Nephron progenitor cell (in vitro differentiated cells): ENCODE measurements around the gene SLC7A6.
A peak's percentile ranks its signal among the peaks of the same experiment; 100 is the strongest.

Experiments used
- DNase-seq: peaks from one replicate; pipeline ENCODE4 v3.0.0; 2021
- H3K27ac Mint-ChIP-seq: 2 replicates; pipeline ENCODE4 v1.8.0; 2021; ENCODE audit warnings: mild to moderate bottlenecking, moderate library complexity, mixed read lengths
- H3K27me3 Mint-ChIP-seq: 2 replicates; pipeline ENCODE4 v1.8.0; 2021; ENCODE audit warnings: mild to moderate bottlenecking, low read depth, mixed read lengths; ENCODE audit not compliant: poor library complexity
- H3K36me3 Mint-ChIP-seq: 2 replicates; pipeline ENCODE4 v1.8.0; 2021; ENCODE audit warnings: low read depth, mixed read lengths
- H3K4me1 Mint-ChIP-seq: 2 replicates; pipeline ENCODE4 v1.8.0; 2021; ENCODE audit warnings: mixed read lengths
- H3K4me3 Mint-ChIP-seq: 2 replicates; pipeline ENCODE4 v1.8.0; 2021; ENCODE audit warnings: mild to moderate bottlenecking, moderate library complexity, mixed read lengths
- H3K9me3 Mint-ChIP-seq: 2 replicates; pipeline ENCODE4 v1.8.0; 2021; ENCODE audit warnings: mild to moderate bottlenecking, moderate library complexity, mixed read lengths
- TF ChIP-seq, protein P1 (sequence below): fragments of 200-600 bp; sonication (generic); IDR thresholded peaks from 2 replicates; pipeline ENCODE4 v1.5.0; 2021; ENCODE audit warnings: antibody characterized with exemption

SLC7A6 gene

DNA sequence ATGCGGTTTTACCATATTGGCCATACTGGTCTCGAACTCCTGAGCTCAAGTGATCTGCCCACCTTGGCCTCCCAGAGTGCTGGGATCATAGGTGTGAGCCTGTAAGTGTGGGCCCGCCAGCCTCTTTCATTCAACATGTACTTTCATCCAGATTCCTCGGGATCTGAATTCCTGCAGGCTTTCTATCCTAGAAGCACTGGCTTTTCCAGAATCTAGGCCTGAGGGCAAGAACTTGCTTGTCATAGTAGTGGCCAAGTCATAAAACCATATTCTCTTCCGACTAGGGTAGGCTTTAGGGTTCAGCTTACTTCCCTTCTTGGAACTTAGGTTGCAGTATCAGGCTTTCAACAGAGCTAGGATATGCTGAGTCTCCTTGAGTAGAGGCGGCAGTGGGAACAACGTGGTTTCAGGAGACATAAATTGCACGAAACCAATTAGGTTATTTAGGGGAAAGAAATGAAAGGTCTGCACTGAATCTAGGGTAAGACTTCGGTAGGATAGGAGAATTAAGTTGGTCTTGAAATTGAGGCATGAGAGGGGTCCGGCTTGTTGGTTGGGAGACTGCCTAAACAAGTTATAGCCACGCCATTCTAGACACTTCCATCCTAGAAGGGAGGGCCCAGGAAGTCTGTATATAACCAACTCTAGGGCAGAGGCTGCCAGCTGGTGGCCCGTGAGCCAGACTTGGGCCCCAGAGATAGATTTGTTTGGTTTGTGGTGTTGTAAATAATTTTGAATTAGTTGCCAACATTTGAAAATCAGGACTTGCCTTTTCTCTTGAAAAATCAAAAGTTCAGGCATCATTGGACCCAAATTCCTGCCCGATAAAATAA lies 15.6 kb downstream of the SLC7A6 start:
- TF ChIP-seq, protein P1, sequence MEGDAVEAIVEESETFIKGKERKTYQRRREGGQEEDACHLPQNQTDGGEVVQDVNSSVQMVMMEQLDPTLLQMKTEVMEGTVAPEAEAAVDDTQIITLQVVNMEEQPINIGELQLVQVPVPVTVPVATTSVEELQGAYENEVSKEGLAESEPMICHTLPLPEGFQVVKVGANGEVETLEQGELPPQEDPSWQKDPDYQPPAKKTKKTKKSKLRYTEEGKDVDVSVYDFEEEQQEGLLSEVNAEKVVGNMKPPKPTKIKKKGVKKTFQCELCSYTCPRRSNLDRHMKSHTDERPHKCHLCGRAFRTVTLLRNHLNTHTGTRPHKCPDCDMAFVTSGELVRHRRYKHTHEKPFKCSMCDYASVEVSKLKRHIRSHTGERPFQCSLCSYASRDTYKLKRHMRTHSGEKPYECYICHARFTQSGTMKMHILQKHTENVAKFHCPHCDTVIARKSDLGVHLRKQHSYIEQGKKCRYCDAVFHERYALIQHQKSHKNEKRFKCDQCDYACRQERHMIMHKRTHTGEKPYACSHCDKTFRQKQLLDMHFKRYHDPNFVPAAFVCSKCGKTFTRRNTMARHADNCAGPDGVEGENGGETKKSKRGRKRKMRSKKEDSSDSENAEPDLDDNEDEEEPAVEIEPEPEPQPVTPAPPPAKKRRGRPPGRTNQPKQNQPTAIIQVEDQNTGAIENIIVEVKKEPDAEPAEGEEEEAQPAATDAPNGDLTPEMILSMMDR = no peak
- peaks cover 2% of the 10 kb centered on the region for H3K27me3 Mint-ChIP-seq
- H3K27ac Mint-ChIP-seq = no peak overlapping the region
- peaks cover 51% of the 10 kb centered on the region for H3K4me1 Mint-ChIP-seq
- no peak for DNase-seq
- peaks cover 7% of the 10 kb centered on the region for H3K9me3 Mint-ChIP-seq
- H3K36me3 Mint-ChIP-seq = peaks cover 28% of the 10 kb centered on the region
- no peak overlapping the region for H3K4me3 Mint-ChIP-seq

DNA sequence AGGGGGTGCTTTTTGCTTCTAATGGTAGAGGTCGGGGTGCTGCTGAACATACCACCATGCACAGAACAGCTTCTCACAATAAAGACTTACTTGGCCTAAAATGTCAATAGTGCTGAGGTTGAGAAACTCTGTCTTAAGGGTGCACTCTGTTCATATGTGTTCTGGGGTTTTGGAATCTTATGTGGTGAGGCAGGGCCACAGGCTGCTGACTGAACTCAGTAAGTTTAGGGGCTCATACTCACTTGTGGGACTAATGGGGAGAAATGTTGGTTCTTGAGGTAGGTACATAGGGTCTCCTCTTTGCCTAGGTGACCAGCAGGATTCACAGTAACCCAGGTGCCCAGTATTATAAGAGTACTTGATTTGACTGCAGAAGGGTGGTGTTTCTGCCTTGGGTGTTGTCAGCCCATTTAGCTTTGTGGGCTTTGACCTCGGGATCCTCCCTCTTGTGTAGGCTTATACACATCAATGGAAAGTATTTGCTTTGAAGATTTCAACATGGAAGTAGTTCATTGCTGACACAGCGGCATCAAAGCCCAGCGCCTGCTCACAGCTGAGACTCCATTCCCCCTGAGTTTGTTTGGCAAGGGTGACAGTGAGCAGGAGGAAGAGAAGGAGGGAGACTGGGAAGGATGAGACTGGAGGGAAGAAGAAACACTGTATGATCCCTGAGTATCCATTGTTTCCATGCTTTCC lies 17.2 kb downstream of the SLC7A6 start:
- DNase-seq = no peak
- Mint-ChIP-seq H3K36me3 (peaks cover 24% of the 10 kb centered on the region), H3K4me1 (peaks cover 46% of the 10 kb centered on the region), H3K9me3 (peaks cover 7% of the 10 kb centered on the region), H3K4me3 (no peak overlapping the region), H3K27me3 (peaks cover 2% of the 10 kb centered on the region), H3K27ac (peak overlapping the region; percentile 40)
- TF ChIP-seq, protein P1 = no peak

DNA sequence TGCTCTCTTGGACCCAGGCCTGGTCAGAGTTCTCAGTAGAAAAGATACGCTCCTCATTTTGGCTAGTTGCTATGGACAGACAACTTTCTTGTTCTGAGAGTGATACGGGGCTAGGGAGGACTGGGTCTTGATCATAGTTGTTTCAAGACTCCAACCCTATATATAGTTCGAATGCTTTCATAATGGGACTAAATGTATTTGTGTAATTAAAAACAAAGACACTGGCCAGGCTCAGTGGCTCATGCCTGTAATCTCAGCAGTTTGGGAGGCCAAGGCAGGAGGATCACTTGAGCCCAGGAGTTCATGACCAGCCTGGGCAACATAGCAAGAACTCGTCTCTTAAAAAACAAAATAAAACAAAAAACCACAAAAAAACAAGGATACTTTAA lies 17.7 kb downstream of the SLC7A6 start:
- Mint-ChIP-seq H3K27ac (no peak overlapping the region), H3K36me3 (peaks cover 26% of the 10 kb centered on the region), H3K9me3 (peaks cover 7% of the 10 kb centered on the region), H3K4me1 (peaks cover 46% of the 10 kb centered on the region), H3K27me3 (peaks cover 2% of the 10 kb centered on the region), H3K4me3 (no peak overlapping the region)
- DNase-seq = no peak
- TF ChIP-seq, protein P1 = no peak

DNA sequence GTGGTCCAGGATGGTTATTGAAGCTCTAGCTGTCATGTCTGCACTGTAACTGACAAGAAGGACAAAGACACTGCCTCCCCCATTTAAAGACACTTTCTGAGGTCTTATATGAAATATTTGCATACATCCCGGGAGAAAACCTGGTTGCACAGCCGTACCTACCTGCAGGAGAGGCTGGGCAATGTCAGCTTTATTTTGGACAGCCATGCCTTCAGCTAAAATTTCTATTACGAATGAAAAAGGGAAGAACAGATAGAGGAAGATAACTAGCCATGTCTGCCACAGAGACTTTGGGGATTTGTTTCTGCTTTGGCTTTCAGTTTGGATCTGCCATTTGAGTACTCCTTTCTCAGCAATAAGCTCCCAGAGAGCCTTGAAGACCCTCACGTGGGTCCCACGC lies 19.0 kb downstream of the SLC7A6 start:
- peak overlapping the region; percentile 8 for H3K27ac Mint-ChIP-seq
- no peak for DNase-seq
- H3K36me3 Mint-ChIP-seq = peaks cover 30% of the 10 kb centered on the region
- H3K4me3 Mint-ChIP-seq = no peak overlapping the region
- peaks cover 6% of the 10 kb centered on the region for H3K27me3 Mint-ChIP-seq
- H3K9me3 Mint-ChIP-seq = peaks cover 7% of the 10 kb centered on the region
- peaks cover 46% of the 10 kb centered on the region for H3K4me1 Mint-ChIP-seq
- TF ChIP-seq, protein P1 = no peak

DNA sequence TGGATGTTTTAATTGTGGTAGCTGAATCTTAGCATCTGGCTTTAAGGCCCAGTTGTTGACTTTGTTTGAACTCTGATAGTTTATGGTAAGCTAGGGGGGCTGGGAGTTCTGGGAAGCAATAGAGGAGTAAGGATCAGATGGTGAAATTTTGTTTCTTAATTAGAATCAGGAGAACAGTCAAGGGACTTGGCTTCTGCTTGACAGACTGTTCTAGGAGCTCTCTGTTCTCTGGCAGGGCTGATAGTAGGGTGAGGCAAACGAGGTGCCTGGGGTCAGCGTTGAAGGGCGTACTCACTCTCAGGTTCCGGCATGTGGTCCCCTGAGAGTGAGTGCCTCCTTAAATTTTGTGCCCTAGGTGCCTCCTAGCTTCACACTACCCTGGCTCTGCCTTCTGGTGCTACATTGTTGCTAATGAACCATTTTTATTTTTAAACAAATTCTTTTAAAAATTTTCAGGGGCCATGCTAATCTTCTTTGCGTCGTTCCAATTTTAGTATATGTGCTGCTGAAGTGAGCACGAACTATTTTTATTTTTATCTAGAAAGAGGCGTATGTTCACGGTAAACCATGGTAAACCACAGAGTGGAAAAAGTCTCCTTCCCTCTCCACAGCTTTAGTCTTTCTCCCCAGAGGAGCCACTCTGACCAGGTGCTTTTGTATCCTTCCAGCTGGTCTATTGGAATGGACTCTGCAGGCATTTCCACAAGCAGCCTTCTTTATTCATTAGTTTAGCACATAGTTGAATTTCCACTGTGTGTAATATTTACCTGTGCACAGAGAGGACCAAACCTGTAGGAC lies 19.7 kb downstream of the SLC7A6 start:
- Mint-ChIP-seq H3K36me3 (peaks cover 30% of the 10 kb centered on the region), H3K27me3 (peaks cover 6% of the 10 kb centered on the region), H3K4me1 (peaks cover 46% of the 10 kb centered on the region), H3K9me3 (peaks cover 7% of the 10 kb centered on the region), H3K27ac (peak overlapping the region; percentile 84), H3K4me3 (no peak overlapping the region)
- no peak for DNase-seq
- TF ChIP-seq, protein P1 = no peak
